HCT116 (cell line): ENCODE measurements around the gene MED25. TPM values are rescaled to one million over a fixed set of nuclear protein-coding genes. Genes with fewer than 3 reads are reported as not detected.

Experiments
- ATAC-seq: fragments of 200-7000 bp; cut with Tn5 transposase; 2 replicates; pipeline ENCODE4 v1.9.1; 2020; ENCODE audit warnings: mild to moderate bottlenecking, moderate library complexity
- BruUV-seq: library from RNA; stranded (reverse); fragments of 400-500 nt; replicated peaks from 2 replicates; lab custom pipeline; 2021; lab: Mats Ljungman, UMichigan
- CTCF ChIA-PET: fragments of 300-600 bp; sonication (Branson Sonifier 250); formaldehyde crosslinking; loops from one replicate; lab custom pipeline; 2021; ENCODE audit warnings: antibody characterized with exemption; lab: Charles Lee
- POLR2A ChIA-PET: fragments of 300-600, 350-600 bp; sonication (Branson Sonifier 250); formaldehyde crosslinking; loops from one replicate; lab custom pipeline; 2021; ENCODE audit warnings: antibody characterized with exemption; lab: Charles Lee
- RAD21 ChIA-PET, 2 experiments: fragments of 300-600 bp; sonication (Branson Sonifier 250); formaldehyde crosslinking; loops; one replicate each; lab custom pipeline; 2023; ENCODE audit warnings: low total read pairs in 2 of 2; ENCODE audit not compliant: uncharacterized antibody in 2 of 2, unreplicated experiment in 2 of 2, low non-redundant PET in 1 of 2; lab: Charles Lee
- DNase-seq: peaks from one replicate; pipeline ENCODE4 v3.0.0-alpha.2; 2010; ENCODE audit warnings: low read depth, low spot score
- H2AFZ ChIP-seq: fragments of 200-600 bp; shearing (Covaris generic), sonication (generic); 2 replicates; pipeline ENCODE4 v1.6.1; 2017; ENCODE audit warnings: low read depth, mixed run types, mixed read lengths, antibody characterized with exemption, low read length; ENCODE audit not compliant: poor library complexity, severe bottlenecking
- H3K27ac ChIP-seq: 2 replicates; pipeline ENCODE4 v1.5.1; 2012; ENCODE audit warnings: low read depth, low read length
- H3K27me3 ChIP-seq: fragments of 200-600 bp; sonication (generic); 2 replicates; pipeline ENCODE4 v1.6.1; 2016; ENCODE audit warnings: mixed run types, low read length, mixed read lengths; ENCODE audit not compliant: insufficient read depth
- H3K36me3 ChIP-seq, 2 experiments: fragments of 200-500 bp in 1 of 2; fragments of 200-600 bp in 1 of 2; sonication (Bioruptor generic) in 1 of 2; sonication (generic) in 1 of 2; 2 replicates each; pipeline versions ENCODE4 v1.5.1 to v1.6.1; 2014 to 2016; ENCODE audit warnings: low read length in 2 of 2, inconsistent platforms in 1 of 2, mixed read lengths in 1 of 2, mixed run types in 1 of 2; ENCODE audit not compliant: insufficient read depth in 2 of 2, control insufficient read depth in 1 of 2
- H3K4me1 ChIP-seq, 2 experiments: fragments of 200-600 bp in 1 of 2; sonication (generic) in 1 of 2; 2 replicates each; pipeline versions ENCODE4 v1.5.1 to v1.6.1; 2012 to 2017; ENCODE audit warnings: low read length in 2 of 2, inconsistent platforms in 1 of 2, mild to moderate bottlenecking in 1 of 2, mixed read lengths in 1 of 2, mixed run types in 1 of 2, moderate library complexity in 1 of 2; ENCODE audit not compliant: insufficient read depth in 2 of 2, control insufficient read depth in 1 of 2
- H3K4me2 ChIP-seq: fragments of 200-600 bp; sonication (generic); 2 replicates; pipeline ENCODE4 v1.6.1; 2017; ENCODE audit warnings: mixed run types, low read length, mixed read lengths
- H3K4me3 ChIP-seq, 2 experiments: fragments of 200-600 bp in 1 of 2; sonication (generic) in 1 of 2; replicated peaks in 1 of 2; 2 replicates each; pipeline ENCODE4 v1.5.1; 2011 to 2016; ENCODE audit warnings: low read length in 2 of 2, control low read depth in 1 of 2, low read depth in 1 of 2, mild to moderate bottlenecking in 1 of 2, mixed read lengths in 1 of 2, mixed run types in 1 of 2
- H3K79me2 ChIP-seq: fragments of 200-600 bp; sonication (generic); 2 replicates; pipeline ENCODE4 v1.6.1; 2017; ENCODE audit warnings: mild to moderate bottlenecking, mixed run types, low read length, moderate library complexity, mixed read lengths; ENCODE audit not compliant: insufficient read depth
- H3K9ac ChIP-seq: fragments of 200-600 bp; sonication (generic); 2 replicates; pipeline ENCODE4 v1.6.1; 2016; ENCODE audit warnings: low read length, mixed read lengths
- H3K9me2 ChIP-seq: fragments of 200-600 bp; sonication (generic), shearing (Covaris generic); 2 replicates; pipeline ENCODE4 v1.6.1; 2017; ENCODE audit warnings: mixed run types, mild to moderate bottlenecking, moderate library complexity; ENCODE audit not compliant: insufficient read depth
- H3K9me3 ChIP-seq, 2 experiments: fragments of 200-500 bp in 1 of 2; fragments of 200-600 bp in 1 of 2; sonication (Bioruptor generic) in 1 of 2; sonication (generic) in 1 of 2; 2 replicates each; pipeline ENCODE4 v1.6.1; 2014 to 2017; ENCODE audit warnings: low read length in 2 of 2, mixed read lengths in 2 of 2, inconsistent platforms in 1 of 2, low read depth in 1 of 2, mild to moderate bottlenecking in 1 of 2, mixed run types in 1 of 2, moderate library complexity in 1 of 2; ENCODE audit not compliant: control insufficient read depth in 1 of 2, insufficient read depth in 1 of 2
- H4K20me1 ChIP-seq: fragments of 200-600 bp; sonication (generic), shearing (Covaris generic); 2 replicates; pipeline ENCODE4 v1.6.1; 2017; ENCODE audit warnings: mixed run types, mild to moderate bottlenecking, moderate library complexity; ENCODE audit not compliant: insufficient read depth
- ATF3 ChIP-seq: IDR thresholded peaks from 2 replicates; pipeline ENCODE4 v1.6.1; 2012
- CBX3 ChIP-seq: IDR thresholded peaks from 2 replicates; pipeline ENCODE4 v1.6.1; 2012; ENCODE audit warnings: low read depth
- CEBPB ChIP-seq: IDR thresholded peaks from 2 replicates; pipeline ENCODE4 v1.6.1; 2012; ENCODE audit warnings: low read depth
- CTCF ChIP-seq, 3 experiments: fragments of 200-600 bp in 1 of 3; sonication (generic) in 1 of 3; IDR thresholded peaks in 2 of 3; conservative IDR thresholded peaks in 1 of 3; 2 replicates each; pipeline ENCODE4 v1.5.1; 2012 to 2017; ENCODE audit warnings: low read depth in 2 of 3, low read length in 2 of 3, antibody characterized with exemption in 1 of 3, borderline replicate concordance in 1 of 3, control low read depth in 1 of 3, mild to moderate bottlenecking in 1 of 3, mixed read lengths in 1 of 3, mixed run types in 1 of 3, moderate library complexity in 1 of 3; ENCODE audit not compliant: insufficient read depth in 1 of 3
- EGR1 ChIP-seq: IDR thresholded peaks from 2 replicates; pipeline ENCODE4 v1.6.1; 2012; ENCODE audit warnings: low read depth
- ELF1 ChIP-seq: IDR thresholded peaks from 2 replicates; pipeline ENCODE4 v1.6.1; 2012; ENCODE audit warnings: low read depth, borderline replicate concordance
- EZH2phosphoT487 ChIP-seq: fragments of 200-600 bp; IDR thresholded peaks from 2 replicates; pipeline ENCODE4 v1.6.1; 2018; ENCODE audit warnings: antibody characterized with exemption, borderline replicate concordance
- FOSL1 ChIP-seq: IDR thresholded peaks from 2 replicates; pipeline ENCODE4 v1.6.1; 2012; ENCODE audit warnings: low read depth
- JUND ChIP-seq: IDR thresholded peaks from 2 replicates; pipeline ENCODE4 v1.6.1; 2012
- MAX ChIP-seq: IDR thresholded peaks from 2 replicates; pipeline ENCODE4 v1.6.1; 2012
- POLR2A ChIP-seq: IDR thresholded peaks from 2 replicates; pipeline ENCODE4 v1.7.0; 2011; ENCODE audit warnings: borderline replicate concordance; ENCODE audit not compliant: insufficient read depth, insufficient read length; ENCODE audit errors: extremely low read depth
- POLR2AphosphoS5 ChIP-seq: IDR thresholded peaks from 2 replicates; pipeline ENCODE4 v1.6.1; 2011; ENCODE audit warnings: mild to moderate bottlenecking, low read depth, low read length, moderate library complexity
- RAD21 ChIP-seq: IDR thresholded peaks from 2 replicates; pipeline ENCODE4 v1.6.1; 2012; ENCODE audit warnings: low read depth, mild to moderate bottlenecking
- SIN3A ChIP-seq: IDR thresholded peaks from 2 replicates; pipeline ENCODE4 v1.6.1; 2012; ENCODE audit warnings: low read depth
- SRF ChIP-seq: IDR thresholded peaks from 2 replicates; pipeline ENCODE4 v1.6.1; 2012; ENCODE audit warnings: low read depth
- TCF7L2 ChIP-seq: IDR thresholded peaks from 2 replicates; pipeline ENCODE4 v1.7.0; 2011; ENCODE audit warnings: borderline replicate concordance, inconsistent platforms; ENCODE audit not compliant: insufficient read depth, insufficient read length; ENCODE audit errors: extremely low read depth
- YY1 ChIP-seq: IDR thresholded peaks from 2 replicates; pipeline ENCODE4 v1.6.1; 2011; ENCODE audit warnings: low read length, low read depth, moderate library complexity, mild to moderate bottlenecking; ENCODE audit not compliant: insufficient replicate concordance; ENCODE audit errors: extremely low read depth
- ZBTB33 ChIP-seq: IDR thresholded peaks from 2 replicates; pipeline ENCODE4 v1.6.1; 2011; ENCODE audit warnings: mild to moderate bottlenecking, low read length, moderate library complexity; ENCODE audit not compliant: insufficient replicate concordance; ENCODE audit errors: extremely low read depth
- ZFX ChIP-seq: fragments of 450-650 bp; IDR thresholded peaks from 2 replicates; pipeline ENCODE4 v1.6.1; 2017
- ZNF274 ChIP-seq: fragments of 200-500 bp; sonication (Bioruptor generic); IDR thresholded peaks from 2 replicates; pipeline ENCODE4 v1.6.1; 2014; ENCODE audit warnings: mild to moderate bottlenecking, low read depth, low read length, inconsistent platforms
- intact Hi-C: fragments of 100-400 bp; cut with micrococcal nuclease; formaldehyde crosslinking; loops from 2 replicates; pipeline ENCODE4 v1.10.0; 2022
- total RNA-seq: library from RNA; stranded (reverse); gene quantifications from one replicate; pipeline ENCODE4 v1.2.1, GENCODE V29; 2021; ENCODE audit not compliant: unreplicated experiment

MED25 gene
- total RNA-seq, 1 experiment from 2014 or later = 77.7 TPM

GRCh38 chr19:49863935-49864320, 45.8 kb downstream of the MED25 start:
- ChIA-PET CTCF (interaction anchor here (1.2 kb wide), 1 partner anchor 13 kb away, joined by 3 read pairs; the partner anchor contains the start of gene PTOV1), RAD21 (no interaction called here), POLR2A (no interaction called here)
- DNase-seq = no peak
- no peak for ATAC-seq
- Histone ChIP-seq H3K9me2 (no peaks in the 10 kb centered on the region), H3K27me3 (no peaks in the 10 kb centered on the region), H4K20me1 (peaks cover 5% of the 10 kb centered on the region; the same call in 1 of the 2 replicates), H2AFZ (no peak overlapping the region), H3K4me1 (peaks cover 20 to 60% of the 10 kb centered on the region in 2 experiments; a peak in 3 of 4 replicates), H3K27ac (peak overlapping the region; percentile 23; the same call in 1 of the 2 replicates), H3K36me3 (peaks cover 15 to 31% of the 10 kb centered on the region in 2 experiments), H3K9ac (no peak overlapping the region), H3K79me2 (peaks cover 43% of the 10 kb centered on the region), H3K9me3 (no peaks in the 10 kb centered on the region), H3K4me3 (no peak overlapping the region), H3K4me2 (no peak overlapping the region)
- intact Hi-C loops = no loop called here
- no TSS peak for BruUV-seq
- TF ChIP-seq ZNF274 (no peak), EGR1 (no peak), JUND (no peak), ATF3 (no peak), SRF (no peak), CBX3 (no peak), YY1 (no peak), POLR2AphosphoS5 (no peak), RAD21 (no peak), ELF1 (no peak), POLR2A (no peak), EZH2phosphoT487 (no peak), ZFX (no peak), ZBTB33 (no peak), CTCF (IDR thresholded peaks at IDR 0.05 in 2 of 3, conservative IDR thresholded peaks at IDR 0.05 in 1 of 3; ENCODE audit: borderline replicate concordance in 1 of 3, insufficient read depth in 1 of 3, low read depth in 2 of 3, low read length in 2 of 3) (no peak), FOSL1 (no peak), CEBPB (no peak), TCF7L2 (no peak), MAX (no peak), SIN3A (no peak)
